Measurements from ENCODE around the gene ZNF316. TPM values are rescaled to one million over a fixed set of nuclear protein-coding genes. Genes with fewer than 3 reads are reported as not detected.

ZNF316 gene
- total RNA-seq, 4 donors from 2014 or later, result 40.6 to 63.7 (median 49.5) TPM

DNA sequence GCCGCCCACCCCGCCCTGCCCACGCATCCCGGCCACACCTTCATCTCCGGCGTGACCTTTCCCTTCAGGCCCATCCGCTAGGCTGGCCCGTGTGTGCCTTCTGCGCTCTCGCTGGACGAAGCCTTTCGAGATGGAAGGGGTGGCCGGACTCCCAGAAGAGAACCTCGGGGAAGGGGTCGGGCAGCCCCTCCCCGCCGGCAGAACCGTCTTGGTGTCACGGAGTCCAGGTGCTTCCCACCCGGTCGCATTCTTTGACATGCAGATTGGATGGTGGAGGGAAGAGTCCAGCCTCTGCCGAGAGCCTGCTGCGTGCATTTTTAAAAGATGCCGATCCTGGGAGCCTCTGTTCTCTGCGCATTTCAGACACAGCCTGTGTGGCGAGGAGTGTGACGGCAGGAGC is 29.0 kb upstream of the ZNF316 start:
- 89 to 94% methylated on average over 27 of the region's 27 CpGs for WGBS, 2 donors
- no peaks in the 10 kb centered on the region for H3K9me3 ChIP-seq
- intact Hi-C loops (cut with DNase I), result no loop called here
- peaks cover 12 to 16% of the 10 kb centered on the region in 2 donors for H3K36me3 ChIP-seq
- no peak overlapping the region for H3K27ac ChIP-seq
- H3K27me3 ChIP-seq, result no peaks in the 10 kb centered on the region
- no peaks in the 10 kb centered on the region for H3K4me1 ChIP-seq
- no peak for DNase-seq
- H3K4me3 ChIP-seq (replicated peaks in 1 of 3), result no peak overlapping the region
- TF ChIP-seq, protein P1, sequence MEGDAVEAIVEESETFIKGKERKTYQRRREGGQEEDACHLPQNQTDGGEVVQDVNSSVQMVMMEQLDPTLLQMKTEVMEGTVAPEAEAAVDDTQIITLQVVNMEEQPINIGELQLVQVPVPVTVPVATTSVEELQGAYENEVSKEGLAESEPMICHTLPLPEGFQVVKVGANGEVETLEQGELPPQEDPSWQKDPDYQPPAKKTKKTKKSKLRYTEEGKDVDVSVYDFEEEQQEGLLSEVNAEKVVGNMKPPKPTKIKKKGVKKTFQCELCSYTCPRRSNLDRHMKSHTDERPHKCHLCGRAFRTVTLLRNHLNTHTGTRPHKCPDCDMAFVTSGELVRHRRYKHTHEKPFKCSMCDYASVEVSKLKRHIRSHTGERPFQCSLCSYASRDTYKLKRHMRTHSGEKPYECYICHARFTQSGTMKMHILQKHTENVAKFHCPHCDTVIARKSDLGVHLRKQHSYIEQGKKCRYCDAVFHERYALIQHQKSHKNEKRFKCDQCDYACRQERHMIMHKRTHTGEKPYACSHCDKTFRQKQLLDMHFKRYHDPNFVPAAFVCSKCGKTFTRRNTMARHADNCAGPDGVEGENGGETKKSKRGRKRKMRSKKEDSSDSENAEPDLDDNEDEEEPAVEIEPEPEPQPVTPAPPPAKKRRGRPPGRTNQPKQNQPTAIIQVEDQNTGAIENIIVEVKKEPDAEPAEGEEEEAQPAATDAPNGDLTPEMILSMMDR (IDR thresholded peaks at IDR 0.05), result no peak
- TF ChIP-seq POLR2A (IDR thresholded peaks at IDR 0.05), result no peak

DNA sequence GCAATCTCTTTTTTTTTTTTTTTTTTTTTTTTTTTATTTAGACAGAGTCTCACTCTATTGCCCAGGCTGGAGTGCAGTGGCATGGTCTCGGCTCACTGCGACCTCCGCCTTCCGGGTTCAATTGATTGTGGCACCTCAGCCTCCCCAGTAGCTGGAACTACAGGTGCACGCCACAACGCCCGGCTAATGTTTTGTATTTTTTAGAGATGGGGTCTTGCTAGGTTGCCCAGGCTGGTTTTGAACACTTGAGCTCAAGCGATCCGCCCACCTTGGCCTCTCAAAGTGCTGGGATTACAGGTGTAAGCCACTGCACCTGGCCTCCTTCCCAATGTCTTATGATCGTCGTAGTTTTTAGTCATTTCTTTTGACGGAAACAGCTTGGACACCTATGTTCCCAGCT is 28.3 kb upstream of the ZNF316 start:
- Histone ChIP-seq H3K27me3 (no peaks in the 10 kb centered on the region), H3K4me1 (no peaks in the 10 kb centered on the region), H3K9me3 (no peaks in the 10 kb centered on the region), H3K4me3 (replicated peaks in 1 of 3) (no peak overlapping the region), H3K27ac (no peak overlapping the region), H3K36me3 (peaks cover 8 to 16% of the 10 kb centered on the region in 2 donors)
- TF ChIP-seq, protein P1 (IDR thresholded peaks at IDR 0.05), result no peak
- TF ChIP-seq POLR2A (IDR thresholded peaks at IDR 0.05), result no peak
- intact Hi-C loops (cut with DNase I), result no loop called here
- no peak for DNase-seq
- WGBS, 2 donors, result 94 to 96% methylated on average over 12 of the region's 12 CpGs

DNA sequence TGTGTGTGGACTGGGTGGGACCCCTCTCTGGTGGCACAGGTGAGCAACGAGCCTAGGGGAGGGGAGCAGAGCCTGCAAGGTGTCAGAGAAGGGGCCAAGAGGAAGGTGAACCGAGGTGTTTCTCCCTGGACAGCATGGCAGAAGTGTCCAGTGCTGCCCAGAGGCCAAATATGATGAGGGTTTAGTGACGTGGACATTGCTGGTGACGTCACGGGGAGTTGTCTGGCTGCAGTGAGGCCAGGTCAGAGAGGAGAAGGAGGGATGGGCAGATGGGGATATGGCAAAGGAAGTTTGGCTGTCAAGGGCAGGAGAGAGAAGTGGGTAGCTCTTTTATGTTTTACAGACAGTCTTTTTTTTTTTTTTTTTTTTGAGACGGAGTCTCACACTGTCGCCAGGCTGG is 24.3 kb upstream of the ZNF316 start:
- H3K4me1 ChIP-seq, result peaks cover 6 to 15% of the 10 kb centered on the region in 2 donors
- WGBS, 2 donors, result 70 to 75% methylated on average over 7 of the region's 7 CpGs
- TF ChIP-seq, protein P1 (IDR thresholded peaks at IDR 0.05), result no peak
- no peak for TF ChIP-seq POLR2A (IDR thresholded peaks at IDR 0.05)
- intact Hi-C loops (cut with DNase I), result no loop called here
- no peak overlapping the region for H3K27ac ChIP-seq
- H3K9me3 ChIP-seq, result no peaks in the 10 kb centered on the region
- H3K27me3 ChIP-seq, result no peaks in the 10 kb centered on the region
- no peak overlapping the region for H3K4me3 ChIP-seq (replicated peaks in 1 of 3)
- H3K36me3 ChIP-seq, result peaks cover 6% of the 10 kb centered on the region in 2 donors
- no peak for DNase-seq

DNA sequence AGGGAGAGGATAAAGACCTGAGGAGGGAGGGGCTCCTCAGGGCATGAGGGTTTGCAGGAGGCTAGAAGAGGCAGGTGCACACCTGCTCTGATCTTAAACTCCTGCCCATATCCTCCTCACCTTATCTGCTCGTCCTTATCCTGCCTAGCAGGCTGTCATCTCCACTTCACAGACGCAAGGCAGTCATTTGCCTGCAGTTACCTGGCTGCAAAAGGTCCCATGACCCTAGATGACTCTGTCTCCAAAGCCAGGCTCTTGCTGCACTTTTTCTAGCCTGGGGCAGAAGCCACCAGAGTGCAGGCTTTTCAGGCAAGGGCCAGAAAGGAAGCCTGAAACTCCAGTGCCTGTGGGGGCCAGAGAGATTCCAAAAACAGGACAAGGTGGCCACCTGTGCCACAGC is 23.4 kb upstream of the ZNF316 start:
- Histone ChIP-seq H3K27ac (no peak overlapping the region), H3K4me1 (peaks cover 6 to 15% of the 10 kb centered on the region in 2 donors), H3K27me3 (no peaks in the 10 kb centered on the region), H3K4me3 (replicated peaks in 1 of 3) (no peak overlapping the region), H3K36me3 (no peaks in the 10 kb centered on the region), H3K9me3 (no peaks in the 10 kb centered on the region)
- DNase-seq, result no peak
- TF ChIP-seq, protein P1 (IDR thresholded peaks at IDR 0.05), result no peak
- TF ChIP-seq POLR2A (IDR thresholded peaks at IDR 0.05), result no peak
- WGBS, 2 donors, result 33 to 44% methylated on average over 2 of the region's 2 CpGs
- intact Hi-C loops (cut with DNase I), result no loop called here

DNA sequence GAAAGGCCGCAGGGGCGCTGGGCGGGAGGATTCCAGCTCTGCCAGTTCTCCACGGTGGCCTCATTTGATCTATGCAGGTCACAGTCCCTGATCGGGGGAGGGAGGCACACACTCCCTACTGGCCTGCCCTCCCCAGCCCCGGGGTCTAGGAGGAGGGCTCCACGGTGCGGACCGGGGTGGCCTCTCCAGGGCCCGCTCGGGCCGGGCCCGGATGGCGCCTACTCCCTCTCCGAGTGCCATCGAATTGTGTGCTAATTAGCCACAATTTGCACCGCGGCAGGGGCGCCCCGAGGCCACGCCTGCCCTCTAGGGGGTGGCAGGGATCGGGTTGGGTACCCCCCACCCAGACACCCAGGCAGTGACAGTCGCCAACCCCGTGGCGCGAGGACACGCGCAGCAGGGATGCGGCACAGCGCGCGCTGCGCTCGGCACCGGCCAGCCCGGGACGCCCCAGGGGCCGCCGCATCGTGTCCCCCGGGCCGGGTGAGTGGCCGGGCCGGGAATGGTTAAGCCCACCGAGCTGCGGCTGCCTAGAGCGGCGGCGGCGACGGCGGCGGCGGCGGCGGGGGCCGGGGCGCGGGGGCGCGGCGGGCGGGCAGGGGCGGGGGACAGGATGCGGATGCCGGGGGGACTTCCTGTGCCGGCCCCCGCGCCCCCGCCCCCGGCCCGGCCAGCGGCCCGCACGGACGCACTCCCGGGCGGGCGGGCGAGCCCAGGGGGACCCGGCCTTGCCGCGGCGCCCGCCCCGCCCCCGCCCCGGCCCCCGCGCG is 22.0 kb upstream of the ZNF316 start, which contains the start of gene ZNF853:
TSS of gene ZNF853 (plus strand) at position 658 of the 770 bp plus-strand sequence. CDS start 565 bp downstream, outside the sequence.
- TF ChIP-seq, protein P1 (IDR thresholded peaks at IDR 0.05), result peak in 1 of 6 experiments; percentile 4
- no peak for TF ChIP-seq POLR2A (IDR thresholded peaks at IDR 0.05)
- Histone ChIP-seq H3K27ac (peak within 1 kb of the TSS in 1 of 3 donors; percentile 17), H3K4me1 (peaks cover 6 to 15% of the 10 kb centered on the region in 2 donors), H3K27me3 (no peaks in the 10 kb centered on the region), H3K36me3 (no peaks in the 10 kb centered on the region), H3K9me3 (no peaks in the 10 kb centered on the region), H3K4me3 (replicated peaks in 1 of 3) (peak within 1 kb of the TSS; percentile 10 to 83 (median 22))
- 49 to 58% methylated on average over 5 to 6 of the region's 91 CpGs for WGBS, 2 donors
- peak; percentile 13 to 30 for DNase-seq
- intact Hi-C loops (cut with DNase I), result no loop called here

All from thyroid gland (tissue), 4 donors.